NCI-H446 (cell line): ENCODE measurements around the gene TEX10.
"Not testable (repeated sequence)": the region's sequence is repeated elsewhere in the genome, so short reads cannot be mapped to it uniquely, and the experiment has no call there.

Source experiments
- DNase-seq, 2 experiments: peaks; one replicate each; lab custom pipeline; 2025; lab: John Stamatoyannopoulos, UW

The TEX10 gene

DNA sequence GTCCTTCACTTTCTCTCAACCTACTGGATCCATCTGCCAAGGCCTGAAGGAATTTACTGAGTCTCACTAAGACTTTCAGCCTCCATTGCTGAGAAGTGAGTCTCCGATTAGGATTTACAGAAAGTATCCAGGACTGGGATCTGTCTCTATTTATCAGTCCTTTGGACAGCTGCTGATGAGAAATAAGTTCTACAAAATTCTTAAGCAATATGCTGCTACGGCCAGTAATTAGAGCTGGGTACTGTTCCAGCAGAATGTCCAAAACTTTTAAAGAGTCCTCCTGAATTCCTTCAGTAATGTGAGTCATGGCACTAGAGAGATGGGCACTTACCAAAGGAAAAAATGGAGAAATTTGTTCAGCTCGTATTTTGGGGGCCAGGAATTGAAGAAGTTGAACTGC is 5.9 kb downstream of the TEX10 start:
- no peak for DNase-seq

DNA sequence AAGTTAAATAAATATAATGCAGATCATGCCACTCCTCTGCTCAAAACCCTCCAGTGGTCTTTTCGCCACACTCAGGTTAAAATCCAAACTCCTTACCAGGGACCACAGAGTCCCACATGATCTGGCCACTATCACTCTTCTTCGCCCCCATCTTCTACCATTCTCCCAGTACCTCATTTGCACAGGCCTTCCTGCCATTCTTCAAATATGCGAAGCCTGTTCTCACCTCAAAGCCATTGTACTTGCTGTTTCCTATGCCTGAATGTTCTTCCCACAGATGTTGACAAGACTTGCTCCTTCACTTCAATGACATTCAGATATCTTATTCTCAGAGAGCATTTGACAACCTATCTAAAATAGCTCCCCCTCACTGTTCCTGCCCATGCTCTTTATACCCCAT is 10.9 kb downstream of the TEX10 start:
- no peak for DNase-seq

DNA sequence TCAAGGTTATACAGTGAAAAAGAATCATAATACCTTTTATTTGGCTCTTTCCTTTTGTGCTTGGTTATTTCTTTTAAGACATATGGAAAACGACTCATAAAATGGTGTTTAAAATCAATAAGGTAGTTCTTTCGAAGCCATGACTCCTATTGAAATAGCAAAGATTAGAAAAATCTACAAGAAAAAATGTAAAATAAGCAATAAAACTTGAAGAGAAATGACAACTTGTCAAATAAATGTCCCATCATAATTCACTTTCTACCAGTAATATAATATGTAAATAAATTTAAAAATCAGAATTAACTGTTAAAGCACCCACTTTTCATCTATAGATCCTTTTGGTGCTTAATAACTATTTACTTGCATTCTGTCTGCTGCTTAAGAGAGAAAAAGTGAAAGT is 12.5 kb downstream of the TEX10 start:
- DNase-seq, result no peak

DNA sequence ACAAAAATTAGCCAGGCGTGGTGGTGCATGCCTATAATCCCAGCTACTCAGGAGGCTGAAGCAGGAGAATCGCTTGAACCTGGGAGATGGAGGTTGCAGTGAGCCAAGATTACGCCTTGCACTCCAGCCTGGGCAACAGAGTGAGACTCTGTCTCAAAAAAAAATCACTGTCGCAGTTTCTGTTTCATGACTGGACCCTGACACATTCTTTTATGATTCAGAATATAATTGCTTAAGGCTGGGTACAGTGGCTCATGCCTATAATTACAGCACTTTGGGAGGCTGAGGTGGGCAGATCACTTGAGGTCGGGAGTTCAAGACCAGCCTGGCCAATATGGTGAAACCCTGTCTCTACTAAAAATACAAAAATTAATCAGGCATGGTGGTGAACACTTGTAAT is 14.0 kb downstream of the TEX10 start:
- not testable (repeated sequence) for DNase-seq

DNA sequence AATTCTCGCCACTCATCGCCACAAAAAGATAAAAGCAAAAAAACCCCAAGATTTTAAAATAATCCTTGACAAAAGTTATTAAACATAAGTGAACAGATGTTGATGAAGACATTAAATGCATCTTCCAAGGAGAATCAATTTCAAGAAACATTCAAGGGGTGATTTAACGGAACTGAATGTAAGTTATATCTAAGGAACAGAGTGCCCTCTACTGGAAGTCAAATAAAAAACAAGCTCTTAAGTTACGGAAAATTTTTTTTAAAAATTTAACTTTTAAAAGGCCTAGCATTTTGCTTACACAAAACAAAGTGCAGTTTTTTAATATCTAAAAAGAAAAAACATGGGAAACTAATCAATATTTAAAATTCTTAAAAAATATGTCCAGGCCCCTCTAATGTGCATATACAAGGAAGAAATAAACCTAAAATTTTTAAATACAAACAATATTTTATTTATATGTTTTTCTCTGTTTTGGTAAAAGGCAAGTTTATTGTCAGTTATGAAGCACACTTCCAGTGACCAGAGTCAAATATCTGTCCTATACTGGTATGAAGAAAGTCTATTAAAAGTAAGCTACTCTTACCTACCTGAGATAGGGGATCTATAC is 28.0 kb downstream of the TEX10 start:
- peak in 1 of 2 experiments; percentile 29 for DNase-seq

DNA sequence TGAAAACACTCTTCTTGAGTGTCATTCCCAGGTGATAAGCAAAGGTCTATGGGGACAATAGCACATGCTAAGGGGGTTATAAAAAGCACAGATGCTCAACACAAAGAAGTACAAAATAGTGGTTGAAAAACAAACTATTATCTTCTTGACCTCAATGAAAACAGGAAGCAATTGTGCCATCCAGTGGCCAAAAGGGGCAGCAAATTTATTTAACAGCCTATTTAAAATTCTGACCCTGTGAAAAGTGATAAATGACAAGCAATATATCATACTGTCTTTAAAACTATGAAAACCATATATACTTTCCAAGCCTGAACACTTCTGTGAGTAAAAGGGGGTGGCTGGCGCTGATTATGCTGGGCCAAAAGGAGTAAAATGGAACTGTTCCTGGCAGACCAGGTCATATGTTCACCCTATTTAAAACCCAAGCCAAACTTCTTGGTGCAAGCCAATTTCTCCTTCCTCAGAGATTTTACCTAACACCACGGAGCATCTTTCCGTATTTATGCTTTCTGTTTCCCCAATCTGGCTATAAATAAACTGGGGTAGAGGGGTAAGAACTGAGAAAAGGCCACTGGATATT is 29.7 kb downstream of the TEX10 start:
- DNase-seq, result peak; percentile 1 to 31

DNA sequence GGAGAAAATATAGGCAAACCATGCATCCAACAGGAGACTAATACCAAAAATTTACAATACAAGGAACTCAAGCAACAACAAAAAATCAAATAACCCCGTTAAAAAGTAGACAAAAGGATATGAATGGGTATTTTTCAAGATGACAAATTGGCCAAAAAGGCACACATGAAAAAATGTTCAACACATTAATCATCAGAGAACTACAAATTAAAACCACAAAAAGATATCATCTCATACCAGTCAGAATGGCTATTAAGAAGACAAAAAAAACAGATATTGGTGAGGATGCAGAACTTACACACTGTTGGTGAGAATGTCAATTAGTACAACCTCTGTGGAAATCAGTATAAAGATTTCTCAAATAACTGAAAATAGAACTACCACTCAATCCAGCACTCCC is 35.0 kb downstream of the TEX10 start:
- DNase-seq, result no peak

DNA sequence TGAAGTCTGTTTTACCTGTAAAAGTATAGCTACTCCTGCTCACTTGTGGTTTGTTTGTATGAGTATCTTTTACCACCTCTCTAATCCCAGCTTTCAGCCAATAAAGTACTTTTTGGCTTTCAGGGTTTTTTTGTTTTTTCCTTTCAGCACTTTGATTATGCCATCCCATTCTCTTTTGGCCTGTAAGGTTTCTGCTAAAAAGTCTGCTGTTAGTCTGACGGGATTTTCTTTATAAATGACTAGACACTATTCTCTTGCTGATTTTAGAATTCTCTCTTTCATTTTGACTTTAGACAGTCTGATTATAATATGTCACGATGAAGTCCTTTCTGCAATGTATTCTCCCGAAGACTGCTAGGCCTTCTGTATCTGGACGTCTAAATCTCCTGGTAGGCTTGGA is 37.2 kb downstream of the TEX10 start:
- no peak for DNase-seq

DNA sequence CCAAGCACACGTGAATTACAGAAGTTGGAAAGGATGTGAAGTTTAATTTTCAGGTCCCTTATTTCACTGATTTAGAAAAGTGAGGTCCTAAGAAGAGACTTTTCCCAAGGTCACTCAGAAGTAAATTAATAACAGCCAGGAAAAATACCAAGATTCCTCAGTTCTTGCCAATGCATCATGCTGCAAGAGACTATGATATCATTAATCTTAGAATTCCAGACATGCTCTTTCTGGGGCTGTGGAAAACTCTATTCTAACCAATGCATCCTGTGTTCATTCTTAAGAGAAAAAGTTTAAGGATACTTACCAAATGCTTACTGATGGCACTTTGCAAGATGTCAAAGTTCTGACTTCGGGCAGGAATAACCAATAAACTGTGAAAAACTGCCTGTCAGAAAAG is 42.8 kb downstream of the TEX10 start:
- DNase-seq, result no peak

DNA sequence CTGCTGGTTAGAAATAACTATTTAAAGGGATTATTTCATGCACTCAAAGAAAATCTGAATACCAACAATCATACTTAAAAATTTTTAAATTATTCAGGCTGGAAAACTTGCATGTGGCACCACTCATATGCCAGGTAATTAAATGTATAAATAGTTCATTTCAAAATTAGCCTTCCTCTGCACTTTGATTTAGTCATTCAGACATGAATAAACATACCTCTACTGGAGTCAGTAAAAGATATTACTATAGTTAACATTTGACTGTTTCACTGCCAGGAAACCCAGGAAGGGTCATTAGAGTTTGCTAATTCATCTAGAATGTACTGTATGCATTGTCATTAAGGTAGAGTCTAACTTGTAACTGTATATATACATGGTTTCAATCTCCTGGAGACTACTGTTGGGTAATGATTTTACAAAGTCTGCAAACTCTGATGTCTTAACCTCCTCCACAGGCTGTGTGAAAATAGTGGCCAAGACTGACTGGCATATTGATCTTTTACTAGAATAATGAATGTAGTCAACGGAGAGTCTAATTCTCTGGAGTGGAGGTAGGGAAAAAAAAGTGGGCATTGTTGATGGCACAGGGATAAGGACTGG is 43.7 kb downstream of the TEX10 start:
- no peak for DNase-seq

DNA sequence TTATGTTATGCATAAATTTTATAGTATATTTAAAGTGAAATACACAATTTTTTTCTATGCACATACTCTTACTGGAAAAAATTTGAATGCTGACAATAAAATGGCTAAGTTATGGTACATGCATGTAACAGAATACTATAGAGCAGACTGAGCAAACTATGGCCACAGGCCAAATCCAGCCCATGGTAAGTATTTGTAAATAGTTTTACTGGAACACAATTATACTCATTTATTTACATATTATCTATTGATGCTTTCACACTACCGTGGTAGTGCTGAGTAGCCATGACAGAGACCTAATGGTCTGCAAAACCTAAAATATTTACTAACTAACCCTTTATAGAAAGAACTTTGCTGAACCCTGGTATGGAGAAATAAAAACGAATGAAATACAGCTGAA is 45.7 kb downstream of the TEX10 start:
- no peak for DNase-seq

DNA sequence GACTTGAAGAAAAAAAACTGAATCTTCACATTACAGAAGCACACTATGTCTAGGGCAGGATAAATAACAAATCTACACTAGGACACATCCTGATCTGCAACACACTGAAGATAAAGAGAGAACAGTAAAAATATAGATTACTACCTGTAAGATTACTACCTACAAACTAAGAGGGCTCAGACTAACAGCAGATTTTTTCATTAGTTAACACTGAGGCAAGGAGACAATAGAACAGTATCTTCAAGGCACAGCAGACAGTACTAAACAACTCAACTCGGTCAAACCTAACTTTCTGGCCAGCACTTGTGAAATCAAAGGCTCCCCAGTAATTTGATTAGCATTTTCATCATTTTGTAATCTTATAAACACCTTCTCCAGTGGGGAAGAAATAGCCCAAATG is 46.5 kb downstream of the TEX10 start:
- DNase-seq, result no peak

DNA sequence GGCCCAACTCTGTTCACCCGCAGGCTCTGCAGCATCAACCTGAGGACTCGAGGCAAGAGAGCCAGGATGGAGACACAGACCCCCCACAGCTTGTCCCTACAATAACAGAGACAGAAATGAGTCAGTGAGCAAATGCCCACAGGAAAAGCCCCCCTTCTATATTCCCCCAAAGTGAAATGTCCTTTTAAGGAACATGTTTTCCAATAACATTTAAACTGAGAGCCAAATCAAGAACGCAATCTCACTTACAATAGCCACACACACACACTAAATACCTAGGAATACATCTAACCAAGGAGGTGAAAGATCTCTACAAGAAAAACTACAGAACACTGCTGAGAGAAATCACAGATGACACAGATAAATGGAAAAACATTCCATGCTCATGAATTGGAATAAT is 49.0 kb downstream of the TEX10 start:
- no peak for DNase-seq

DNA sequence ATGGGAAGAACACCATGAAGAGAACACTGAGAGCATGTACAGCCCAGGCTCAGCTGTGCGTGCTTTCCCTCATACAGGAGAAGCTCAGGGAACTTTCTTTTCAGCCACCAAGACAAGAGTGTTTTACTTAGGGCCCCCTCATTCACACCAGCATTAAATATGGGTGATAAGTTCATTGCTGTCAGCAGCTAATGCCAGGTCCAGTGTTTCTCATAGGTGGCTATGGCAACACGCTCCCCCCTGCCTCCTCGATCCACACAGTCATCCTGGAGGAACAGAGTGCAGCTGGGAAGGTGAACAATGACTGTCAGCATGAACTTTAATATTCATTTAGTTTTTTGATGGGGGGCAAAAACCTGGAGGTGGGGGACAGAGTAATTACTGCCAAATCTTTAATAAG is 54.4 kb downstream of the TEX10 start:
- DNase-seq, result no peak

DNA sequence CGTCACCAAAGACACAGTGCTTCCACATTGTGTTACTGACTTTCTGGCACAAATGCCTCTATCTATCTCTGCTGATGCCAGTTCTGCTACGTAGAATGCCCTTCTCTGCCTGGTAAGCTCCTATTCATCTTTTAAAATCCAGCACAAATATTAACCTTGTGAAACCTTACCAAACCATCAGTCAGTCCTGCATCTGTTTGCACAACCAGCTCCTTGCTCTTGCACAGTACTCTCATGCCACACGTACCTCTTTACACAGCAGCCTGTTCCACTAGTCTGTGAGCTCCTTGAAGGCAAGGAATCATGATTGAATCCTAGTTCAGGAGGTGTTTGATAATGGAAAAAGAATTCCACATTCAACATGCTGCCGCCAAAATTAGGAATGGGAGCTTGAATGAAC is 56.3 kb downstream of the TEX10 start:
- no peak for DNase-seq

DNA sequence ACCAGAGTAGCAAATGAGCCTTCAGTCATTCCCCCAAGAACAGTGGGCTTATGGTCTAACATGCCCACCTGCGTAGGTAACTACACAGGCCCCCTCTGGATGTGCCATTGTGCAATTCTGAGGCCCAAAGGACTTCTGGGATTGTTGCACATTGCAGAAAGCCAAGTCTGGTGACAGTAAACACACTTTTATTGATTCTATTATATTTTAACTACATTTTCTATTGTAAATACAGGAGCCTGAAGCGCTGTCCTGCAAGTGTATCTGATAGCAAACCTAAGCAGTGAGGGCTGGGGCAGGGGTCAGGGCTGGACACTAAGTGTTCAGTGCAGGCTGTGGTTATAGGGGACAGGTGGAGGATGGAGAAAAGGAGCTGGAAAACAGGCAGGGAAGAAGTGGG is 57.5 kb downstream of the TEX10 start:
- DNase-seq, result no peak

DNA sequence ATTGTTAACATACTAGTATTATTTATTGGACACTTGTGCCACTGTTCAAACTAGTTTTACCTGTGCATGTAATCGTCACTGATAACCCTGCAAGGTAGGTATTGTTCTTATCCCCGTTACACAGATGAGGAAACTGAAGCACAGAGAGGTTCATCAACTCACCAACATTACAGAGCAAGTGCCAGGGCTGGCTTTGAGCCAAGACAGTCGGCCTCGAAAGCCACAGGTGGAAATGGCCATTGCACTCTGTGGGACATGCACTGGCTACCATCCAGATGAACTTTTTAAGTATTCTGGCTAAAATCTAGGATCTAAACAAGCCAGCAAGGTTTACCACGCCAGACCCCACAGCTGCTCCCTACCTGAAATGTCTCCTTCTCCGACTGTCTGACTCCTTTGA is 57.9 kb downstream of the TEX10 start:
- no peak for DNase-seq

DNA sequence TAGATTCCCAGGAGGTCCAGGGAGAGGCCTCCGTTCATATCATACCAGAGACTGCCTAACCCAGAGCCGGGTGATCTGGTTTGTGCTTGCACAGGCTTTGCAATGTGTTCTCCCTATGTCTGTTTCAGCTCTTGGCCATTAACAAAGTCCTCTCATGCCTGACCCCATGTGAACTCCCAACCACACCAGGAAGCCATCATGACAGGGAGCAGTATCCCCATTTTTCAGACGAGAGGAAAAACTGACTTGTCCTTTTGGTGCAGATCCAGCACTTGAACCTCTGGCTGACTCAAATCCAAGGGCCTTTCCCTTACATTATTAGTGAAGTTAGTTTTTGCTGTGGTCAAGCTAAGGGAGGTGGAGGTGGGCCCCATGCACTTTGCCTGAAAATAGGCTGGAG is 58.4 kb downstream of the TEX10 start:
- no peak for DNase-seq

DNA sequence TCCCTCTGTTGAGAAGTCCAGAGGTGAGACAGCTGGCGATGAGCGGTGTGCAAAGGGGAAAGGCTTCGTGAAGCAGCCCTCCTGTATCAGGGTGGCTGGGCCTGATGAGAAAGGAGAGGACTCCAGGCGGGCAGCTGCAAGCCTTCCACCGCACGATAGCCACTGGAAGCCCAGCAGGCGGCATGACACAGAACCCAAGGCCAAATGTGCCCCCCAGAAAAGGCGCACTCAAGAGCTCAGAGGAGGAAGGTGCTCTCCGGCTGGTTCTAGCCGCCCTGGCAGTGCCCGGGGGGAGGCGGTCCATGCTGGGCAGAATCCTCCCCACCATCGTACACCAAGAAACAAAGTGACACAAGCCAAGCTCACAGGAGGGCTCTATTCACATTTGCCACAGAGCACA is 60.3 kb downstream of the TEX10 start:
- DNase-seq, result no peak

DNA sequence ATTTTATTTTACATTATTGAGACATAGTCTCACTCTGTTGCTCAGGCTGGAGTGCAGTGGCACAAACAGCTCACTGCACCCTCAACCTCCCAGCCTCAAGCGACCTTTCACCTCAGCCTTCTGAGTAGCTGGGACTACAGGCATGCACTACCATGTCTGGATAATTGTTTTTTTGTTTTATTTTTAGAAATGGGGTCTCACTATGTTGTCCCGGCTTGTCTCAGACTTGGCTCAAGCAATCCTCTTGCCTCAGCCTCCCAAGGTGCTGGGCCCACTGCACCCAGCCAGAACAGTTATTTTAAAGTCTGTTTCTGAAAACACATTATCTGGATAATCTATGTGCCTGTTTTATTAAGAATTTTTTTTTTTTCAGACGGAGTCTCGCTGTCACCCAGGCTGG is 62.0 kb downstream of the TEX10 start:
- DNase-seq, result no peak

DNA sequence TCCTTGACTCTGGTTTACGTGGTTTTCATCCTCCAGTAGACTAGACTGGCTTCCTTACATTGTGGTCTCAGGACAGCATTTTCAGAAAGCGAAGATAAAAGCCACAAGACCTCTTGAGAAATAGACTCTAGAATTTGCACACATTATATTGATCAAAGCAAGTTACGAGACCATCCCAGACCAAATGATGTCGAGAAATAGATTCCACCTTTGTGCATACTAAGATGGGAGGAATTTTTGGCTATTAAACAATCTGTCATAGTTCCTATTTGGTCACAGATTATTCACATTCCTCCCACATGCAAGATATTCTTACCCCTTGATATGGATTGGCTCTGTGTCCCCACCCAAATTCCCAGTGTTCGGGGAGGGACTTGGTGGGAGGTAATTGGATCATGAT is 65.6 kb downstream of the TEX10 start:
- no peak for DNase-seq

DNA sequence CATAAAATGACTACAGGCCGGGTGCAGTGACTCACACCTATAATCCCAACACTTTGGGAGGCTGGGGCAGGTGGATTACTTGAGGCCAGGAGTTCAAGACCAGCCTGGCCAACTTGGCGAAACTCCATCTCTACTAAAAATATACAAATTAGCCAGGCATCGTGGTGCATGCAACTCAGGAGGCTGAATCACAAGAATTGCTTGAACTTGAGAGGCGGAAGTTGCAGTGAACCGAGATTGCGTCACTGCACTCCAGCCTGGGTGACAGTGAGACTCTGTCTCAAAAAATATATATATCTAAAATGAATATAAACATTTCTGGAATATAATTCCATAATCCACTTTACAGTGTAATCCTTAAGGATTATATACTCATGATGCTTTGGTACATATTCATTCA is 66.5 kb downstream of the TEX10 start:
- DNase-seq, result no peak

DNA sequence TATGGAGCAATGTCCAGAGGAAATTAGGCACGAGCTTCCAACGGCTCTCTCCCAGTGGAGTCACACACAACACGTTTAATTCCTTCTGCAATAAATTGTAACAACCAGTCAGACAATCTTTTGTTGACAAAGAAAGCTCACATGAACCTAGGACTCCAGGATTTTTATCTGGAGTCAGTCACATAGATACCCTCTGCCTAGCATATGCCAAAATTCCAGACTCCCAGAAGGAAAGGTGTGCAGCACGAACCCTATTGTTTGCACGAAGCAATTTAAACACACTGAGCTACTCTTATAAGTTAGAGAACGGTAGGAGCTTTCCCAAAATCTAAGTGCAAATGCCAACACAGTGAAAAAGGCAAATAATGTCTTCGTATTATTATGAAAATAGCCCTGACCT is 67.1 kb downstream of the TEX10 start:
- DNase-seq, result no peak

DNA sequence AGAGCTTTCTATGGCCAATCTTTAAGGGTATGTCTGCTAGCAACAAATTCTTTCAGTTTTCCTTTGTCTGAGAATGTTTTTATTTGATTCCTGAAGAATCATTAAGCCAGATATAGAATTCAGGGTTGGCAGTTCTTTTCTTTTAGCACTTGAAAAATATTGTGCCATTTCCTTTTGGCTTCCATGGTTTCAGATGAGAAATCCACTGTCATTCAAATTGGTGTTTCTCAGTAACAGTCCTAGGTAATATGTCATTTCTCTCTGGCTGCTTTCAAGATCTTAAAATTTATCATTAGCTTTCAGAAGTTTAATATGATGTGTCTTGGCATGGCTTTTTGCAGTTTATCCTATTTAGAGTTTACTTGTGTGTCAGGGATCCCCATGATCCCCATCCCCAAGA is 67.7 kb downstream of the TEX10 start:
- DNase-seq, result no peak
